ENCODE data around the gene DYNLT1.
"Not testable (repeated sequence)": the region's sequence is repeated elsewhere in the genome, so short reads cannot be mapped to it uniquely, and the experiment has no call there.

DYNLT1 gene

DNA sequence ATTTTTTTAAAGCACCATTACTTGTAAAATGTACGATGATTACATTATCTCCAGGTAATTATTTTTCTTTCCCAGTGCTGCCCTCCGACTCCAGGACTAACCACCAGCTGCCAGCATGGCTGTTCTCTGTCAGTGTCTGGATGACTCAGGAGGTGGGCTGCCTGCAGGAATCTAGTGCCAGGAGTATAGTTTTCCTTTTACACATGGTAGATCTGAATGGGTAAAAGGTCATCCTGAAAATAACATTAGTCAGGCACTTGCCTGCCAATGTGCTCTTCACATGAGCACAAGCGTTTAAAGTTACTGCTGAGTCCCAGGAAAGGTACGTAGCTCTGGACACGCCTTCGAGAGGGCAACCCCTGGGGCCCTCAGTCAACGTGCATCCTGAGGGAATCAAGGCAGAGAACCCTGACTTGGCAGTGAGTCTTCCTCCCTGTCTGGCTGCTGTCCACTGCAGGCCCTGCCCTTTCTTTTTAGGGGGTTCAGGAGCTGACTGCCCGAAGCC lies 2.4 kb downstream of the DYNLT1 start:
- no peak for DNase-seq

DNA sequence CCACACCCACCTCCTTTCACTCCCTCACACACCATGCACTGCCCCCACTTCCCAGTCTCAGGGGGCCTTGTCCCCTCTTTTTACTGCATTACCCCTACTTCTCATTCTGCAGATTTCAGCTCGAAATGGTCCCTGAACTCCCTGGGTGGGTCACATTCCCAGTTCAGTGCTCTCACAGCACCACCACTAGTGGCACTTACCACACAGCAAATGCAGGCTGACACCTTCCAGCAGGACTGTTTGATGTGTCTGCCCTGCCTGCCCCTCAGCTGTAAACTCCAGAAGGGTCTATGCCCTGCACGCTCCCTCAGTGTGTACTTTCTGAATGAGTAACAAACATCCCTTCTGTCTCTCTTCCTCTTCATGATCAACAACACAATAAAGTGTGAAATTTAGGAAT lies 4.0 kb downstream of the DYNLT1 start:
- DNase-seq: no peak

DNA sequence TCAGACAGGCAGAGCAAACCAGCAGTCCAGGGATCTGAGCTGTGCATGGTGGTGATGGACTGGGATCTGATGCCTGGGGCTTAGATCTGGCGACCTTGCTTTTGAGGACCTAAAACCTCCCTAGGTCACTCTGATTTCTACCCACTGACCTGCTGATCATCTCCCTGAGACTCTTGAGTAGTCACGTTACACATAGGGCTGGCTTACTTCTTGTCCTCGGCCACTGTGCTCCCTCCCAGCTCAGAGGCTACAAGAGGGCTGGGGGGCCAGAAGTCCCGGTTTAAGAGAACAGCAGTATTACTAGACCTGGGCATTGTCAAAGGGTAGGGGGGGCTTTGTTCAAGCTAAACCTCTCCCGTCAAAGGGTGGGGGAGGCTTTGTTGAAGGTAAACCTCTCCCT lies 5.5 kb downstream of the DYNLT1 start:
- no peak for DNase-seq

DNA sequence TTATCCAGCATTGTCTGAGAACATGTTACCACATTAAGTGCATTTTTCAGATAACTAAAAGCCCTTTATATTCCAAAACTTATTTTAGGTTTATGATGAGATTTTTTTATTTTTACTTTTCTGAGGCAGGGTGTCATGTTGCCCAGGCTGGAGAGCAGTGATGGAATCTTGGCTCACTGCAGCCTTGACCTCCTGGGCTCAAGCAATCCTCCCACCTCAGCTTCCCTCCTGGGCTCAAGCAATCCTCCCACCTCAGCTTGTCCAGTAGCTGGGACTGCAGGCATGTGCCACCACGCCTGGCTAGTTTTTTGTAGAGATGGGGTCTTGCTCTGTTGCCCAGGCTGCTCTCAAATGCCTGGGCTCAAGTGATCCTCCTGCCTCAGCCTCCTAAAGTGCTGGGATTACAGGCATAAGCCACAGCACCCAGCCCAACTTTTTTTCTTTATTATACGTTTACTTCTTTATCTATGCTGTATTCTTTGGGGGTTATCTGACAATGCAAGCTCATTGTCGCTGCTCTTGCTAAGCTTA lies 6.2 kb downstream of the DYNLT1 start:
- no peak for DNase-seq

DNA sequence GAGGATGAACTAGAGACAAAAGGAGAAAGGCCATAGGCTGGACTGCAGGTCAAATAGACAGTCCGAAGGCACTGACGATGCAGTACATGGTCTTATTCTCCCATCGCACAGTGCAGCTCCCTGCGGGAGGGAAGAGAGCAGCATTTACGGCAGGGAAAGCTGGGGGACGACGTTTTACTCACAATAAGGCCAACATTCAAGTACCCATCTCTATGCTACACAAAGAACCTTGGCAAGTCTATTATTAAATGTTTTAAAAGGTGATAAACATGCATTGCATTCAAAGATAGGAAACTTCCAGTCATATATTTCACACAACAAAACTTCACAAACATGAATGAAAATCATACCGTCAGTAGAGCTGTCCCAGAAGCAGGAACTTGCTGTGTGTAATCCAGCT lies 7.8 kb downstream of the DYNLT1 start:
- no peak for DNase-seq

DNA sequence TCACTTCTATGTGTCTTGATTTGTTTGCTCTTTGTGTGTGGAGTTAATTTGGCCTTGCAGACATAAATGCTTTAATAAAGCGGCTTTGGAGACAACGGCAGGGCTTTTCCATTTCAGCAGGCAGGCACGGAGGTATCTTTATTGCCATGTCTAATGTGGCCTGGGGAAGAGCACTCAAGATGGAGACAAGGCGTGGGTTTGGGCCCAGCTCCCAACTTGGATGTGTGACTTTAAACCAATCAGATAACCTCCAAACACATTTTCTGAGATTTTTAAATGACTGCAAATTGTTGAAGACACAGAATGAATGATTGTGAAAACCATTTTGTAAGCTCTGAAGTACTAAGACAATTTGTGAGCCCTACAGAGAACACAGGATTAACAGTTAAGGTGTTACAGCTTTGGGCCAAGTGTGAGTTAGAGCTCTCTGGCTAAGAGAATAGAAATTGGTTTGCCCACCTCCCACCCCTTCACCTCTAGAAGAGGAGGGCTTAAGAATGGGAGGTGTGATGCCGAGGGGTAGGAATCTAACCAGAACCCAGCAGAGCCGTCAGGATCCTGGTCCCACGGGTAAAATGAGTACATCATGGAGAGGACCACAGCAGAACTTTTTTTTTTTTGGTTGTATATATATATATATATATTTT lies 9.0 kb downstream of the DYNLT1 start:
- no peak for DNase-seq

DNA sequence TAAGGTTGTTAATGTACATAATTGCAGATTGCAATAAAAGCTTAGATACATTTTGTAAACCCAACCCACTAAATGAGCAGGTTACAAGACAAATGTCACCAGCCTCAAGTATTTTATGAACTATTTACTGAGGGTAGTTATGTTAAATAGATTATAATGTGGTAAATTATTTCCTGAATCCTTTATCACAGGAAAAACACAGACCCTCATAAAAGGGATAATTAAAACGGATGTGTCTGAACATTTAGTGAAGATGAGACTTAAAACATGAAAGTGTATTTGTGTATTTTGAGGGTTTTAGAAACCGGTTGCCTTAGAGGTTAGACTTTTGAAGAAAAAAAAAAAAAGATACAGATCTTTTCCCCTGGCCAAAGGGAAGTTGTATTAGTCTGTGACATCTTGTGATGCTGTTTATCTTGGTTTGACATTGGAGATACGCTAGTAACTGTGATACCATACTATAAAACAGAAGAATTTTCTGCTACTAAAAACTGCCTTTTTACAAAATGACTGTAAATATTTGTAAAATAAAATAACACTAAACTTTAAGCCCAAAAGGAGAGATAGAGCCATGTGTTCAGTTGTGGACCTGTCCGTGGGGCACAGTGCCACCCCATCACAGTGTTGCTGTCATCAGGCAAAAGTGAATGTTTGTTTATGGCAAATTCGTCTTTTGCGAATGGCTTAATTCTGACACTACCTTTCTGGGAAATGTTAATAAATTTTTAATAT lies 9.7 kb downstream of the DYNLT1 start:
- DNase-seq: no peak

DNA sequence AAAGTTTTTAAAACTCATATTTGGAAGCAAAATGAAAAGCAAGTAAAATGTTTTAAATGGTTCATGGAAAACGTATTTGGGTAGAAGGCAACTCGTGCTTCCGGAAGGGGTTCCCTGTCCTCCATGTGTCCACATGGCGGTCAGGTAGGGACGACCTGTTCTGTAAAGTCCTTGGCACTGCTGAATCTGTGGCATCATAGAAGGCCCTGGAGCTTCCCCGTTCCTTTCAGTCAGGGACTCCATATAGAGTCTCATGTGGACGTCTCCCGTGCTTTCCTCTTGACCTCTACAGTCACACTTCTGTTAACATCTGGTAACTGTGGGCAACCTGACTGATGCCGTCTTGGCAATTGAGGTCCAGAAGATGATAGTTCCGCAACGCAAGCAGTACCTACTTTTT lies 11.4 kb downstream of the DYNLT1 start:
- no peak for DNase-seq

DNA sequence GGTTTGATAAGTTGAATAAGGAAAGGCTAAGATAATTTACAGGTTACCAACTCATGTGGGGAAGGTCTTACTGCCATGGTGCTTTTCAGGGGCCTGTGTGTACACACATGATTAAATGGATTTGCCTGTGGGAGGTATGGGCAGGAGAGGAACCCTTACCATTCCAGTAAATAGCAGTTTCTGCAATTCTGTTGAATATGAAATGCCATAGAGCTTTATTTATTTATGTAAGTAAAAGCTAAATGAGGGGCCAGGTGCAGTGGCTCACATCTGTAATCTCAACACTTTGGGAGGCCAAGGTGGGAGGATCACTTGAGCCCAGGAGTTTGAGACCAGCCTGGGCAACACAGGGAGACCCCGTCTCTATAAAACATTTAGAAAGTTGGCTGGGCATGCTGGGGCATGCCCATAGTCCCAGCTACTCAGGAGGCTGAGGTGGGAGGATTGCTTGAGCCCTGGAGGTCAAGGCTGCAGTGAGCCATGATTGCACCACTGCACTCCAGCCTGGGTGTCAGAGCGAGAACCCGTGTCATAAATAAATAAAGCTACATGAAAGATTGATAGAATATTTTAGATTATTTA lies 11.9 kb downstream of the DYNLT1 start:
- not testable (repeated sequence) for DNase-seq

DNA sequence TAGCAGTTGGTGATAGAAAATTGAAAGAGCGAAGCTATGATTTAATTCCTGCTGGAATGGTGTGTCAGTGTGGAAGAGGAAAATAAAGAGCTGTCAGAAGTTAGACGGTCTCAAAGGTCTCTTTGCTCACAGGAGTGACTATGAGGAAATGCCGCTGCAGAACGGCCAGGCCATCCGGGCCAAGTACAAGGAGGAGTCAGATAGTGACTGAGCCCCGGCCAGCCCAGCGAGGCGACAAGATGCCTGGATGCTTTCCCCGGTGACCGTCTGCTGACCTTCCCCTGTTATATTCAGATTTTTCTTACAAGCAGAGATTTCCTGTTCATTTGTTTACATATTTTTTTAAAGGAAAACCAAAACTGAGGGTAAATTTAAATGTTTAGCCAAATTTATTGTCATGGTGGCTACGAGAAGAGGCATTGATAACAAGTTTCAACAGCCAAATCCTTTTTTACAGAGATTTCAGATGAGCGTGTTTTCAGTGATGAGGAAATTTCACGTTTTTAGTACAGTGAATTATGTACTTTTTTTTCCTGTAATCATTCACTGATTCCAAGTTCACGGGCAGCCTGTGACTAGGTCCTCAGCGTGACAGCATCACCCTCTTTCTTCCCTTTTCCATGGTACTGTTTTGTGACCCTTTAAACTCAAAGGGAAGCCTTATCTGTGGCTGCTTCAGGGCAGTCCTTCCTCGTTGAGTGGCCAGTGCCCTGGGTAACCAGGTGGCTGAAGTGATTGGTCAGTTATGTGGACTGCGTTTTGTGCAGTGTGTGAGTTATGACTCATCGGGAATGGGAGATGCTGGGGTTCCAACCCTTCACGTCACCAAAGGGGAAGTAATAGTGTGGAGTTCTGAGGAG lies 12.6 kb downstream of the DYNLT1 start:
- no peak for DNase-seq

DNA sequence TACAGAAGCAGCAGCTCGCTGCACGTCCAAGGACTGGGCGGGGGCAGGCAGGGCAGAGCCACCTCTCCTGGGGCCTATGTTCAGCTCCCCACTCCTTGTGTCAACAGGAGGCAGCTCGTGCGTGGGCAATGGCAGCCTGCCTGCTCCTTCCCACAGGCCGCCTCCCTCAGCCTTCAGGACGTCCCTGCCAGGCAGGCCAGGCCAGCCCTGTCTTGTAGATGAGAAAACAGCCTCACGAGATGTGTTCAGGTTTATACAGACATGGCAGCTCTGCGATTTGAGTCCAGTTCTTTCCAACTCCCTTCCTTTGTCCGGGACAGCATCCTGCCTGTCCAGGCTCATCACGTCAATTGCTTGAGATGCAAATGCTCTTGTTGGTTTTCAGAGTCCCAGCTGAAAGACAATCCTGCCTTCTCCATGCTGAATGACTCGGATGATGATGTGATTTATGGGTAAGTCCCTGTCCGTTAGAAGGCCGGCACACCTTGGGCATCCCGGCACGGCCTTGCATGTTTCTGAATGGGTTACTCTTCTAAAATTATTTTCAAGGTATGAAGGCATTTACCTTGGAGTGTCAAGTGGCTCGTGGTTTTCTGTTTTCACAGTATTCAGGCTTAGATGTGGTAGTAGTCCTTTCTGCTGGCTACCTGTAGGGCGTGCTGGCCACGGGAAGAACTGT lies 13.5 kb downstream of the DYNLT1 start:
- DNase-seq: no peak

DNA sequence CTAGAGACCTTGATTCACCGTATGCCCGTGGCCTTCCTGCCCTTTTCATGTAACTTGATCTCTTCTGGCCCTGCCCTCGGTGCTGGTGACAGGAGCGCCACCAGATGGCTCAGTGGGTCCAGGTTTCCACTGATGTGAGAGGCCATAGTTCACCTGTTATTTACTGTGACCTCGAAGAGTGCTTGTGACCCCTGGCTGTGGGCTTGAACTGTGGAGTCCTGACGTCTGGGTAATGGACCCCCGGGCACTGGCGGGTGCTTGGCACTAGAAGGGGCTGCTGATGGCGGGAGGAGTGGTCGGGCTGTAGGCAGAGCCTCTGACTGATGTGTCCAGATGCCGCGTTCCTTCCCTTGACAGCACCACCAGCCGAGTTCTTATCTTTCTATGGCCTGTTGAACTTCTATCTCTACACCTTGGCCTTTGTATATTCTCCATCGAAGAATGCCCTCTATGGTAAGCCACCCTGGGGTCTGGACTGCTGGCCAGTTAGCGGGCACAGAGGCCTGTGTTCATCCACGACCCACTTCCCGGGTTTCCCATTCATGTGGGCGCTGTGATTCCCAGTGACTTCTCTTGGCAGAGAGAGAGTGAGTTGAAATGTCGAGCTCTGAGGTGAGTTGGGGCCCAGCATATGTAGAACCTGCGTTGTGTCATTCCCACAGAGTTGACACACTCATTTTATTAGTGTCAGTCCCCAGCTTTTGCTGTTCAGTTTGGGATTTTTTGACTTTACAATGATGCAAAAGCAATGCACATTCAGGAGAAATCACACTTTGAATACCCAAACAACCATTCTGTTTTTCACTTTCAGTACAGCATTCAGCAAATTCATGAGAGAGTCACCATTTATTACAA lies 14.9 kb downstream of the DYNLT1 start:
- no peak for DNase-seq

DNA sequence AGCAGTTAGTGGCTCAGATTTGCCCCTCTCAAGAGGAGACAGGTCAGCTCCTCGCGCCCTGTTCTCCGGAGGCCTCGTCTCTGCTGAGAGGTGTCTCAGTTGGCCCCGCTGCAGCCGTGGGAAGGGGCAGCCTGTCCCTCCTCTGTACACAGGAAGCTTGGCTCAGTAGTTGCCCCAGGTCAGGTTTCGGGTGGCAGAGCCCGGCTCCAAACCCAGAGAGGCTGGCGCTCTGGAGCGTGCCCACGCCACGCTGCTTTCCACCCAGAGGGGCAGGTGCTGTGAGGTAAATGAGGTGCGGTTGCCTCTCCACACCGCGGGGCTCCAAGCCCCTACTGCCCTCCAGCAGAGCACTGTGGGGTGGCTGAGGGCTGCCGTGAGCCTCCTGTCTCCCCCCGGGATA lies 16.0 kb downstream of the DYNLT1 start:
- DNase-seq: no peak

DNA sequence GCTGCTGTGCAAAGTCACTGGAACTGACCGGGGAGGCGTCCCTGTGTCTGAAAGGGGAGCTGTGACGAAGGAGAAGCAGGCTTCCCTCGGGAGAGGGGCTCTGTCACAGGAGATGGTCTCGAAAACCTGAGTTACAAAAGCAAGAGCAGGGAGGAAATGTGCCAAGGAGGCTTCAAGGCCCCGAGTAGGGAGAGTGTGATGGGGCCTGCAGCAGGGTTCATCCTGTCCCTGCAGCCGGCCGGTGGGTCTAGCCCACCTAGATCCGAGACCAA lies 16.7 kb downstream of the DYNLT1 start:
- no peak for DNase-seq

DNA sequence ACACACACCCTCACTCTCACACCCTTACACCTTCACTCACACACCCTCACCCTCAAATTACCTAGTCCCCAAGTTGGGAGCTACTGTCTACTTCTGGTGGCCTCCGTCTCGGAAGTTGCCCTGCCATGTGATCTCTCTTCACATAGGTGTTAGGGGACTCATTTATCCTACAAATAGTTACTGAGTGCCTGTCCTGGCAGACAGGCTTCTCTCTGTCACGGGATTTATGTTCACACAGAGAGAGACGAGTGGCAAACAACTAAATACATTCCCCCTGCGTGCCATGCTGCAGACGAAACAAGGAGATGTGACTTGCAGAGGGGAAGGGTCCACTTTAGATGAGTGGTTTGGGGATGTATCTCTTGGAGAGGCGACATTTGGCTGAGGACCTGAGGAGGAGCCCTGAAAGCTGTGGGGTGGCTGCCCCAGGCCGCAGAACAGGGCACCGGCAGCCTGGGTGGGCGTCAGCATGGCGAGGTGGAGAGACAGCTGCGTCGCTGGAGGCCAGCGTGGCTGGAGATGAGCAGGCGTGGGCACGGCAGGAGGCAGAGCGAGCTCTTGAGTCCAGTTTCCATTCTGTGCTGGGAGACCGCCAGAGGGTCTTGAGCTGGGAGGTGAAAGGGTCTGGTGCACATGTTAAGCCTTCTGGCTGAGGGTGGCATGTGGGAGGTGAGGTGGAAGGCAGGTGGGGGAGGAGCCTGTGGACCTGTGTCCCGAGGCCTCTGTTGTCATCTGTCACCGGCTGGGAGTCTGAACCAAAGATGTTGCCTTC lies 17.2 kb downstream of the DYNLT1 start:
- no peak for DNase-seq

DNA sequence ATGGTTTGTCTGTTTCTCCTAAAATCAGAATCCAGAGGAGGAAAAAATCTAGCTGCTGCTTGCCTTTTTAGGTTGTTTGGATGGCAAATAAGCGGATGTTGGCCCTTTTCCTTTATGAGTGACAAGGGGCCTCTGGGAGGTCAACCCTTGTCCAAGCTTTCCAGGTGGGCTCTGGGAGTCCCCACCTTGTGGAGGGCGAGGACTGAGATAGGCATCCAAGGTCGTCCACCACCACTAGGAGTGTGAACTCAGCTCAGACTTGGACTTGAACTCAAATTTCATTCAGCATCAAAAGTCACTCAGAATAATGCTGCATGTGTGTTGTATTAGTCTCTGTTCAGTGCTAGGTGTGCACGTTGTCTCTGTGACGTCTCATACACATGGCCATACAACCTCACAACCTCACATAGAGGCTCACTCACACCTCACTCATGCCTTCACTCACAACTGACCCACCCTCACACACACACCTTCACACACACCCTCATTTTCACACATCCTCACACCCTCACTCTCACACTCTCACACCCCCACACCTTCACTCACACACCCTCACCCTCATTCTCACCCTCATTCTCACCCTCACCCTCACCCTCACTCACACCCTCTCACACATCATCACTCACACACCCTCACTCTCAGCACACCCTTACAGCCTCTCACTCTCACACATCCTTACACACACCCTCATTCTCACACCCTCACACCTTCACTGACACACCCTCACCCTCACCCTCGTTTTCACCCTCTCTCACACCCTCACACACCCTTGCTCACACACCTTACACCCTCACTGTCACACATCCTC lies 18.0 kb downstream of the DYNLT1 start:
- DNase-seq: no peak

DNA sequence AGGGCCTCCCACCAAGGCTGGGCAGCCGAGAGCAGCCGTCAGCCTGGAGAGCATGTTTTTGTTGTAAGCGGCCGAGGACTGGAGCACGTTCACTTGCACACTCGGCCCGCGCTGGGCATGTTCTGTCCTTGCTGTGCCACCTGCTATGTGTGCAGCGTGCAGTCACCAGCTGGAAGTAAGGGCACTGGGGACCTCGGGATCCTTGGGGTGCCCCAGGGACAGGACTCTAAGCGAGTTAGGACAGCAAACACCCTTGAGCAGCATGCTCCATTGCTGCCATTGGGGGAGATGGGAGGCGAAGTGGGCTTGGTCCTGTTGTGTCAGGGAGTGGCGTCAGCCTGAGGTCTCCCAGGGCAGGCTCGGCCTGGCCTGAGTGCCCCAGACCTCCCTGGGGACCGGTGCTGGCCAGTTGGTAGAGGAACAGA lies 18.6 kb downstream of the DYNLT1 start:
- DNase-seq: no peak
